GM21529 (cell line): Measurements from ENCODE around the gene SCML1.
A peak's percentile ranks its signal among the peaks of the same experiment; 100 is the strongest.

Experiments used
- ATAC-seq: cut with Tn5 transposase; IDR thresholded peaks from one replicate; pipeline ENCODE4 v1.9.1; 2021; ENCODE audit not compliant: unreplicated experiment

SCML1 gene, protein sequence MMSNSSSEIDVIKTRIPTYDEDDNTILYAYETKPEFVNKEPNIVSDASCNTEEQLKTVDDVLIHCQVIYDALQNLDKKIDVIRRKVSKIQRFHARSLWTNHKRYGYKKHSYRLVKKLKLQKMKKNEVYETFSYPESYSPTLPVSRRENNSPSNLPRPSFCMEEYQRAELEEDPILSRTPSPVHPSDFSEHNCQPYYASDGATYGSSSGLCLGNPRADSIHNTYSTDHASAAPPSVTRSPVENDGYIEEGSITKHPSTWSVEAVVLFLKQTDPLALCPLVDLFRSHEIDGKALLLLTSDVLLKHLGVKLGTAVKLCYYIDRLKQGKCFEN

GRCh38 chrX:17736856-17737709 lies at the start of gene SCML1:
TSS of gene SCML1 (plus strand) at chrX:17737493. CDS start at chrX:17744187, 6,694 bp downstream.
- ATAC-seq: no peak

GRCh38 chrX:17687648-17688047 lies 49.6 kb upstream of the SCML1 start:
- ATAC-seq: no peak

- peak; percentile 69 for ATAC-seq
These were observed 47.3 kb upstream of the SCML1 start for GRCh38 chrX:17689971-17690409.

DNA sequence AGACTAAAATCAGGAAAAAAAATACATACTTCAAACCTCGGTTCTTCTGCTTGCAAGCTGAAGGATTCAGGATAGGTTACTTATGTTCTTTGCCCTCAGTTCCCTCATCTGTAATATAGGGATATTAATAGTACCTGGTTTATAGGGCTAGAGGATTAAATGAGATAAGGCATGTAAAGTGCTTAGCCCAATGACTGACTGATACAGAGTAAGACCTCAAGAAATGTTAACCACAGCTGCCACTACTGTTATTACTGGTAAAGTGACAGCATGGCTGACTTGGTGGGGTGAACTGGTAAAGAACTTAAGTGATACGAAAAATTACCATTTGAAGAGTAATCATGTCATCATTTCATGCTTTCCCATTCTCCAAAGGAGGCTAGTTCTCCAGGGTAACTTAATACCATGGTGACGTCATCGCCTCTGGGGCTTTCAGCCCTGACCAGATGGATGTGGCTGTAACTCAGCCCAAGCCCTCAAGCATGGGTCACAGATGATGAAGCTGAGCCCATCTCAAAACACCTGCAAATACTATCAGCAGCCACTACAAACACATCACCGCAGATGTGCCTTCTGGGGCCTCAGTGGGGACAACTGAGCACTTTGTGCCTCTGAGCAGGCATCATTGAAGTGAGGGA lies 44.5 kb upstream of the SCML1 start:
- ATAC-seq: no peak

DNA sequence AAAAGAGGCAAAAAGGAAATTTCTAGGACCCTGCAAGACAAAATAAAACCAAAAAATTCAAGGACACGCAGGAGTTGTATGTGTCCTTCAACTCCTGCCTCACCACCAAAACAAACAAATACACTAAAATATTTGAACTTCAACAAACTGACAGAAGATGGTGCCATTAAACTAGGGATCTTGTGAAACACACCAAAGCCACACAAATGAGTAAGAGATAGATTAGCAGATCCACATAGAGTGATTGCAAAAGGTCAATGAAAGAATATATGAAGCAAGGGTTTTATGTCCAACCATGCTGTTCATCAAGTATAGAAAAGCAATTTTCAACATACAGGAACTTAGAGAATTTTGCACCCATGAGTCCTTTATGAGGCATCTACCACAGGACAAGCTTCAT lies 40.1 kb upstream of the SCML1 start:
- ATAC-seq: no peak

- ATAC-seq: no peak
These were observed 36.3 kb upstream of the SCML1 start for GRCh38 chrX:17700976-17701375.

DNA sequence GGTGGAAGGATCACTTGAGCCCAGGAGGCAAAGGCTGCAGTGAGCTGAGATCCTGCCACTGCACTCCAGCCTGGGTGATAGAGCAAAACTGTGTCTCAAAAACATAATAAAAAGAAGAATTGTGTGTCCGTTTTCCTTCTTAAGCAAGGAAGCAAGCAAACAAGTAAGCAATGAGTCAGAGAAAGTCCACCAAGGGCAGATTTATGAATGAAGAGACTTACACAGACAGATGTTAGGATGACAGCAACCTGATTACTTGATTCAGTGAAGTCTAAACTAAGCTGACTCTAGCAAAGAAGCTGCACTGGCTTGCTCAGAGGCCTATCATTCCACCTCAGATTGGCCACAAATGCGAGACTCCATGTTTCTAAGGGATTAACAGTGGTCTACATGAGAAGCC lies 34.1 kb upstream of the SCML1 start:
- ATAC-seq: no peak

GRCh38 chrX:17705211-17705610 lies 32.1 kb upstream of the SCML1 start:
- no peak for ATAC-seq

DNA sequence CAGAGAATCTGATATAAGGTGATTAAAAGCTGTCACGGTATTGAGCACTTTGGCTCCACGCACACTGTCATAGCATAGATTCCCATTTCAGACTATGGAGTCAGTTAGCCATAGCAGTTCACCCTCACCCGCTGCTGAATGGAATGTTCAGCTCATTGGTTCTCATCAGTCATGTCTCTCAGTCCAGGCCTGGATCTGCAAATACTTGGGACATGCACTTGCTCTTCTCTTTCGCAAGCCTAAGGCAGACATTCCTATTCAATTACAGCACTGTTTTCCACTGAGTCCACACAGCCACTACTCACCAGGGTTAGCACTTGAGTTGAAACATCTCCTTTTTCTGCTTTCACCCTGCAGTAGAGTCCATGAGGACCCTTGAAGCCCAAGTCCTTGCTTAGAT lies 30.6 kb upstream of the SCML1 start:
- ATAC-seq: no peak

GRCh38 chrX:17707731-17708130 lies 29.6 kb upstream of the SCML1 start:
- ATAC-seq: no peak

- ATAC-seq: no peak
These were observed 26.4 kb upstream of the SCML1 start for GRCh38 chrX:17710871-17711301.

DNA sequence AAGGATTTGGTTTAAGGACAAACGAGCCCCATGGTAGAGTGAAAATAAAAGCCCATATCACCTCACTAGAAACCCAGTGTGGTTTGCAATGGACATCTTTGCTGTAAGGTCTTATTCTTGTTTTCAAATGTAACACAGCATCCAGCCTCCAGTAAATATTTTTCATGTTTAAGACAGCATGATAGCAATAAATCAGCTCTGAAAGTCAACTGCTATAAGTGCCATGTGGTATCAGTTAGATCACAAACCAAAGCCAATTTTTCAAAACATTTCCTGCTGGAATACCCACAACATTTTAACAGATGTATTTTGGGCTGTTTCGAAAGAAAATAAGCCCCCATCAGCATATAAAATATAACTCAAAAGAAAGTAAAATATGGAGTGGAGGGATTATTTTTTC lies 24.0 kb upstream of the SCML1 start:
- ATAC-seq: no peak

- no peak for ATAC-seq
These were observed 18.6 kb upstream of the SCML1 start for GRCh38 chrX:17718649-17719165.

- ATAC-seq: no peak
These were observed 17.6 kb upstream of the SCML1 start for GRCh38 chrX:17719711-17720110.

- ATAC-seq: no peak
These were observed 15.6 kb upstream of the SCML1 start for GRCh38 chrX:17721715-17722114.

GRCh38 chrX:17725181-17725580 lies 12.1 kb upstream of the SCML1 start:
- ATAC-seq: no peak

DNA sequence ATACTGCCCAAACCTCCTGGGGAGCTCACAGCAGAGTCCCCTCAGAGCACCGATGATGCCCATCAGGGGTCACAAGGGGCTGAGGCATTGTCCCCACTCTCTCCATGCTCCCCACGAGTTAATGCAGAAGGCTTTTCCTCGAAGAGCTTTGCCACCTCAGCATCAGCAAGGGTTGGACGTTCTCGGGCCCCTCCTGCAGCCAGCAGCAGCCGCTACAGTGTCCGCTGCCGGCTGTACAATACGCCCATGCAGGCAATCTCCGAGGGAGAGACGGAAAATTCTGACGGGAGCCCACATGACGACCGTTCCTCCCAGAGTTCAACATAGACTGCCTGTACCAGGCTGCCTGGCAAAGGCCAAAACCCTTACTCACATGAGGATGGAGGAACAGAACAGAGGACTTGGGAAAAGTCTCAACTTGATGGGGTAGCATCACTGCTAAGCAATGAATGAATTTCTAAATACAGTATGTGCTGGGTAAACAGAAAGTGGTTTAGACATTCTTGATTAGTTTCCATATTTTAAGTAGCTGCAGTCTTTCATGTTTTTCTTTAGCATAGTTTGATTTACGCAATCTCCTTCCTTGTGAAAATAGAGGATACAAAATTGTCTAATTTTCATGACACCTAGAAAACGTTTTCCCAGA lies 5.0 kb upstream of the SCML1 start:
- ATAC-seq: no peak

DNA sequence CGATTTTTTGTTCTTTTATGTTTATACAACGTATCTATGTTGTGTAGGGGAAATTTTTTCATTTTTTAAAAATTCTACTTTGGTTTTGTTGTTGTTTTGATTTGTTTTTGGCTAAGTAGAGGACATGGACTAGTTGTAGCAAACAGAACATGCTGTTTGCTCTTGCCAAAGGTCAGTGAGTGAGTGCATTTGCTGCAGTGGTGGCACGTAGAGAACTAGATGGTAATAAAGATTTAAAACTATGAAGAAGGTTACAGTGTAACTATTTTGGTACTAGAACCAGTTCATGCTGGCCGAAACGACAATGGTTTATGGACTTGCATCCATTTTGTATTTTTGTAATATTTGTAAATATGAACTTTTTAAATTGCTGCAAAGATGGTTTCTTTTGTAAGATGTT lies 1.9 kb upstream of the SCML1 start:
- no peak for ATAC-seq

- ATAC-seq: no peak
These were observed 826 bp upstream of the SCML1 start for GRCh38 chrX:17736478-17736855.

DNA sequence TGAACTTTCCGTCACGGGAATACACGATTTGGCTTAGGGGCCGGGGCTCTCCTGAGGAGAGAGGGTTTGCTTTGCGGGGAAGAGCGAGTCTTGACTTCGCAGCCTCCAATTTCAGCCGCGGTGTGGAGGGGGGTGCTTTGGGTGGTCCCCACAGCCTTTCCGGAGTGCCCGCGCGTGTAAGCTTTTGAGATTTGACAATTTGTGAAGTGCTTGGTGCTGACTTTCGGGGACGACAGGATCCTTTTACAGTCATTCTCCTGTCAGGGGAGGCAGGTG lies 355 bp downstream of the SCML1 start:
- no peak for ATAC-seq

DNA sequence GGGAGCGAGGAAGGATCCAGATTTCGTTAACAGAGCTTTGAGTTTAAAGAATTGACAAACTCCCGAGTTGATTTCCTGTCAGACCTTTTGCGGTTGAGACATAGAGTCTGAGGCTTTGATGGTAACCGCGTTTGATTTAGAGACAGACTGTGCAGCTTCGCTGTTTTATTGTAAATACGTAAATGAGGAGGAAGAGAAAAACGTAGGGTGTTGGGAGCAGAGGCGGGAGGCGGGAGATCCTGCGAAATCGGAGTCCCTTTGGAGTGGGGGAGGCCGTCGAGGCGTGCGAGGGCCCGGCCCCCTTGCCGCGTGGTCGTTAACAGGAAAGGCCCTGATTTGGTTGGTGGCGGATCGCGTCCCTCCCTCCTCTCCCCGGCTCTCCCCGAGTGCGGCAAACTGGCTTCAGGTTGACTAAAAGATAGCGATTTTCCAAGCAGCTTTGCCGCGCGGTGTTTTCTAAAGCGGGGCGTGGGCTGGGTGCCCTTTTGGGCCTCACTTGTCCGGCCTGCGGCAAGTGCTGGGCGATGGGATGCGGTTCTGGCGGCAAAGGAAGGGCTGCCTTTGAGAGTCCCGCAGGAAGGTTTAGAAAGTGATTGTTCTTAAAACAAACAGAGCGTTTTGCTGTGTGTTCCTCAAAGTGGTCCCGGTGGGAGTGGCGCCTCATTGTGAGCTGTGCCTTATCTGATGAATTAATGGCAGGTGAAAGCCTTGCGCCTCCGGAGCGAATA lies 857 bp downstream of the SCML1 start:
- ATAC-seq: no peak
